Left lobe of liver (tissue), 2 donors: Measurements from ENCODE around the gene WWP2. TPM values are rescaled to one million over a fixed set of nuclear protein-coding genes. Genes with fewer than 3 reads are reported as not detected.
A peak's percentile ranks its signal among the peaks of the same experiment; 100 is the strongest.

Experiments used
- ATAC-seq: fragments of 200-7000 bp; cut with Tn5 transposase; one replicate; pipeline ENCODE4 v1.9.1; 2020; ENCODE audit warnings: mild to moderate bottlenecking, moderate library complexity
- DNase-seq: peaks from one replicate; pipeline ENCODE4 v3.0.0-alpha.2; 2020; ENCODE audit warnings: low spot score
- total RNA-seq: library from RNA; stranded (reverse); gene quantifications from one replicate; pipeline ENCODE4 v1.2.1, GENCODE V29; 2021
- donor health status: DM: no; HTN: no; CAD: no; lungs with moderate emphysema.
- donor health status: DM: no; HTN: yes; CAD: no.

The WWP2 gene
- total RNA-seq, 1 donor from 2014 or later = 24.5 TPM

DNA sequence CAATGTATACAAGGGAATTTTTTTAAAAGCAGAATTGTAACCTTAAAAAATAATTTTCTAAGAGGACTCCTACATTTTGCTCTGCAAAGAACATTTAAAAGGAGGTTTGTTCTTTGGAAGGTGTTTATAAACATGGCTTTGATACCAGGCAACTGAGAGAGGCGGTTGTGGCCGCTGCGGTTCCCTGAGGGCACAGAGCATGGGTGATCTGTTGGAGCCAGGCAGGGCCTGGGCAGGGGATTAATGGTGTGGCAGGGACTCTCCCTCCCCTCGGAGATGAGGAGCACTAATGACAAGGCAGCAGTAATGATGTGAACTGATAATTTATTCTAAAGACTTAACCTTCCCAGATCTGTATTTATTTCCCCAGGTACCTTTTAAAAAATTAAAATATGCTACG lies 65.4 kb downstream of the WWP2 start:
- ATAC-seq = no peak
- DNase-seq = no peak

DNA sequence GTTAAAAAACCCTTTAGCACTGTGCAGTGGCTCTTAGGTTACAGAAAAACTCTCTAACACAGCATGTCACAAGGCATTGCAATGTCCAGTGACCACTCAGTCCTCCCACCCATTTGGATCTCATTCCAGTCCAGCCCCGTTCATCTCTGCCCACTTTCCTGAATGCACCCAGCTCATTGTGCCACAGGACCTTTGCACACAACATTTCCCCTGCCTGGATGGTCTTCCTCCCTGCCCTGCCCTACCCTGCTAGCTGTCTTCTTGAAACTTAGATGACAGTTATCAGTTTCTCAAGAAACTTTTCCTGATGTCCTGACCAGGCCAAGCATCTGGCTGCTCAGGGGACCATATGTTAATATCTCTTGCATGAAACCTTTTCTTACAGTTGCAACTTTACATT lies 67.2 kb downstream of the WWP2 start:
- ATAC-seq (no peak), DNase-seq (no peak)

DNA sequence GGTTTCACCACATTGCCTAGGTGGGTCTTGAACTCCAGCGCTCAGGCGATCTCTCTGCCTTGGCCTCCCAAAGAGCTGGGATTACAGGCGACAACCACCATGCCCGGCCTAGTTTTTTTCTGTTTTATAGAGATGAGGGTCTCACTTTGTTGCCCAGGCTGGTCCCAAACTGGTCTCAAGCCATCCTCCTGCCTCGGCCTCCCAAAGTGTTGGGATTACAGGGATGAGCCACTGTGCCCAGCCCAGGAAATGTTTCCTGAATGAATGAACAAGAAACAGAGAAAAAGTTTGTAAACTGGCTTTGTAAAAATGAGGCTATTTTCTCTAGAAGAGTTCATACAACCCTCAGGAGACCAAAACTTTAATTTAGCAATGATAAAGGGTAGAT lies 68.0 kb downstream of the WWP2 start:
- ATAC-seq (no peak), DNase-seq (no peak)

DNA sequence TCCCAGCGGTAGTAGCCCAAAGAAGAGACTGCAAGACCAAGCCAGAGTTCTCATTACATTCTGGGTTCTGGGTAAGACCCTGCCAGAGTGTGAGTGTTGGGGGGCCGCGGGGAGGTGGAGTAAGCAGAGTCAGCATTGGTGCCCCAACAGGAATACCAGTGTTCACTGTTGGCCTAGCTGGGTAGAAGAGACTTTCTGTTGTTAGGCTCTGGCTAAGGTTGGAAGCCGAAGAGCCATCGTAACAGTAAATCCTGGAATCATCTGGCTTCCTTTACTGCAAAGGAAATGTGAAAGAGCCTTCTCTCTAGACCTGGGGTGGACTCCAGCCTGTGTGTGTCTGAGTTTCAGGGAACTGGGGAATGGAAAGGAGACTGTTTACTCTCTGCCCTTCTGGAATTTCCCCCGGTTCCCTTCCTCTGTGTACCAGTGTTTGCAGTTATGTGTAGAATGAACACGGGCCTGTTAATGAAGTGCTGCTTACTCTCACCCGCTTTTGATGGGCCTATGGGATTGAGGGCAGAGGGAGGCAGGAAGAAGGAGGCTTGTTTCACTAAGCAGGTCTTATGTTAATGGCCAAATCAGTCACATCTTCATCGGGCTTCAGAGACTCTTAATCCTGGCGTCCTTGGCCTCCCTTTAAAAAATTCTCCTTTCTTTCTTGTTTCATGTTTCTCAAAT lies 68.5 kb downstream of the WWP2 start:
- ATAC-seq = no peak
- DNase-seq = no peak

DNA sequence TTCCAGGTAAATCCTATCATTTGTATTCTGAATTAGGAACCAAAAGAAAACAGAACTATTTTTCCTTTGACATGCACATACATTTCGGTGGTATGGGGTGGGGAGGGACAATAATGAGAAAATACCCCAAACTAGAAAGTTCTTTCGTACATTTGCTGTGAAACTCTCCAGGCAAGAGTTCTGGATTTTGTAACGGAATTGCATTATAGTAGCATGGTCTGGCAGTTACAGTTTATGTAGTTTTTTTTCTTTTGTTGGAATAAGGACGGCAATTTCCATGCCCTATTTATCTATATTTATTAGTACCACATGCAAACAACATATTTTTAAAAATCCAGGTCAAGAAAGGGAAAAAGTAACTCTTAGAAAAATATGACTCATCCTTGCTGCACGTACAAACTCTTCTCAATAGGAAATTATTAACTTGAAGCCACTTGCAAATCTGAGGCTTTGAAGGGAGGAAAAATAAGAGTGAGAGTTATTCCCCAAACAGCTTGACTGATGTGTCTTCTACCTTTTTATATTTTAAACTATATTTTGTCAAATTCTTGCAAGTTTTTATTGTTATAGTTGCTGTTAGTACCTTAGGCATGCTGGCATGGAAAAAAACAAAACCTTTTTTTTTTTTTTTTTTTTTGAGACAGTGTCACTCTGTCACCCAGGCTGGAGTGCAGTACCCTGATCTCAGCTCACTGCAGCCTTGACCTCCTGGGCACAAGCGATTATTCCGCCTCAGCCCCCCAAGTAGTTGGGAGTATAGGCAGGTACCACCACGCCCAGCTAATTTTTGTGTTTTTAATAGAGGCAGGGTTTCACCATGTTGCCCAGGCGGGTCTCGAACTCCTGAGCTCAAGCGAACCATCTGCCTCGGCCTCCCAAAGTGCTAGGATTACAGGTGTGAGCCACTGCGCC lies 69.3 kb downstream of the WWP2 start:
- DNase-seq = no peak

DNA sequence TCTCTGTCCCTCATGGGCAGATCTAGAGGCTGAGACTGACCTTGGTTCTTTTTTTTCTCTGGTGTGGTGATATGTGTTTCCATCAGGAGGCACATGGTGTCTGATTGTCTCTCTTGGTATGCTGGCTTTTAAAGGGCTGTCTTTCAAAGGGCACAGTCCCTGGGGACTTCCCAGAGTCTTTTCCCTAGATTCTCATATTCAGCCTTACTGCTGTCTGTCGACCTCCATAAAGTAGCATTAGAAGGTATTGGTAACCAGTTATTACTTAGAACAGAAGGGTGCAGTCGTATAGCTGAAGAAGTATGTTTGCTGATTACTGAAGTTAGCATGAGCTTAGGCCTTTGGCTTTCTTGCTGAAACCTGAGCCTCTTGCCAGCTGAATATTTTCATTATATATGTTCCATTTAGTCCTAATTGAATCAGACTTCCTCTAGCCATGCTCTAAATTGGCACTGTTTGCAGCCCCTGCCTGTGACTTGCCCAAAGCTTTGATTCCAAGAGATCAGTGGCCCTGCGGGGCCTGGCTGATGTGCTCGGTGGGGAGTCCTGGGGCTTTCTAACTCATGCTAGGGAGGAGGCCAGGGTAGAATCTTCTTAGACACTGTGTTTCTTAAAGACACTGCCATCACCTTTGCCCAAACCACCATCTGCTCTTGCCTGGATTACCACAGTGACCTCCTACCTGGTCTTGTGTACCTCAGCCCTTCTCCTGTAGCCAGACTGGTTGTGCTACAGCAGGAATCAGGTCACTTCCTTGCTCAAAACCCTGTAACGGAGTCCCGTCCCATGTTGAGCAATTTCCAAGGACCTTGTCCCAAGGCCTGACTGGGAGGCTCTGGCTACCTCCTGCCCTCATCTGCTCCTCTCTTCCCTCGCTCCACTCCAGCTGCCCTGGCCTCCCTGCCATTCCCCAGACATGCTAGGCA lies 71.5 kb downstream of the WWP2 start:
- ATAC-seq = peak; percentile 92

More for the DNA sequence above, 69.3 kb downstream of the WWP2 start:
- no peak for ATAC-seq

DNA sequence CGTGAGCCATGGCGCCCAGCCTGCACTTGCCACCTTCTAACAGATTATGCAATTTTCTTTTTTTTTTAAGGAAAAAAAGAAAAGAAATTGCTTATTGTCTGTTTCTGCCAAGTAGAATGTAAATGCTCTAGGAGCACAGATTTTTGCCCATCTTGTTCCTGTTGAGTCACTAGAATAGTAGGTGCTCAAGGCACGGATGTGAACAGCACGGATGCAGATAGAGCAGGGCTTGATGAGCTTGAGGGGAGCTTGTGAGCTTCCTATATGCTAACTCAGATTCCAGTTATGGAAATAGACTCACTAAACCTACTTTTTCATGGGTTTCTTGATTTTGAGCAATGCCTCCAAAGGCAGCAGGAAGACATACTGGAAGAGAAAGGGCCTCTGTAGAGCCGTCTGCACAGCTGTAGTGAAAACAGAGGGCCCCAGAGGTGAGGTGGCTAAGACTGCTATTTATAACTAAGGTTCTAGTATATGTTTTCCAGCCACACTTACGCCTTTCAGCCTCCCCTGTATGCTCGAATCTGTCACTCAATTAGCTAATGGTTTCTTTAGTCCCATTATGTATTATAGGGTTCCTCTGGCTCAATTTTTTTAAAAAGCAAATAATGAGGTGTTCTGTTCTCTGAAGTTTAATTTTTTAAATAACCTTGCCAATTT lies 72.8 kb downstream of the WWP2 start:
- ATAC-seq = no peak
- DNase-seq = no peak

More for the DNA sequence above, 71.5 kb downstream of the WWP2 start:
- DNase-seq = peak; percentile 63

DNA sequence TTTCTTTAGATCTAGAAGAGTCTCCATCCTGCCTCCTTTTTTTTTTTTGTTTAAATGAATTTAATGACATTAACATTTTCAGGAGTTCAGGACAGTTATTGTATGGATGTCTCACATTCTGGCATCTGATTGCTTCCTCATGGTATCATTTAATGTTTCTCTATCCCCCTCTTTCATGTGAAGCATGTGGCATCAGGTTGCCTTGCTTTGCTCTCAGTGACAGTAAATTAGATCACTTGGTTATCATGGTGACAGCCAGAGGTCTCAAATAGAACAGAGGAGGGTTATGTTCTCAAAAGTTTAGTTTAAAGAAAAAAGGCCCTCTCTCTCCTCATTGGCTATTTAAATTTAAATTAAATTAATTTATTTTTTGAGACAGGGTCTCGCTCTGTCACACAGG lies 74.1 kb downstream of the WWP2 start:
- ATAC-seq = no peak
- DNase-seq = no peak

DNA sequence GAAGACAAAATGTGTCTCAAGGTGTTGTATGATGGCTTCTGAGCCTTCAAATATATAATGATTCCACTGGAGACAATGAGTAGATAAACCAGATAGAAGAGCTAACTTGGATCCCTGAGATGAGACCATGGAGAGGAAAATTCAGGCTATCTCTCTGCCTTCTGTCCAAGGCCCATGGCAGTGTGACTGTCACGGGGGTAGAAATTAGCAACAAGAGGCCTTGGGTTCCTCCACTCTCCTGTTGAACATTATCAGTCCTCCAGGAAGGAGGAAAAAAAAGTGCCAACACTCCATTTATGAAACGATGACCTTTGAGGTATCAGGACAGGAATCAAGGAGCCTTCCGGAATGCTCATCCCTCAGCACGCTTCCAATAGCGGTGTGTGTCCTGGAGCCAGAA lies 75.2 kb downstream of the WWP2 start:
- DNase-seq (no peak), ATAC-seq (no peak)

DNA sequence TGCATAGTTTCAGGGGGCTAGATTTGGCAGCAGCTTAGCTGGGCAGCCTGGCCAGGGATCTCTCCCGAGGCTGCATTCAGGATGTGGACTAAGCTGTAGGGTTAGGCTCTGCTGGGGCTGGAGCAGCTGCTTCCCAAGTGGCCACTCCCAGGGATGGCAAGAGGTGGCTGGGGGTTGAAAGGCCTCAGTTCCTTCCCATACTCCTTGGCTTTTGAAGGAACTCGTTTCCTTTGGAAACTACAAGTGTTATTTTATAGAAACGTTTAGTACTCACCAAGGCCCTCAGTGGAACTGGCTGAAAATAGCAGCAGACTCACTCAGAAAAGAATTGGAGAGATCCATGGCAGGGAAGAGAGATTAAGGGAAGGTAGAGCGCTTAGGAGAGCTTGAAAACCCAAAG lies 76.4 kb downstream of the WWP2 start:
- no peak for ATAC-seq
- DNase-seq = no peak

DNA sequence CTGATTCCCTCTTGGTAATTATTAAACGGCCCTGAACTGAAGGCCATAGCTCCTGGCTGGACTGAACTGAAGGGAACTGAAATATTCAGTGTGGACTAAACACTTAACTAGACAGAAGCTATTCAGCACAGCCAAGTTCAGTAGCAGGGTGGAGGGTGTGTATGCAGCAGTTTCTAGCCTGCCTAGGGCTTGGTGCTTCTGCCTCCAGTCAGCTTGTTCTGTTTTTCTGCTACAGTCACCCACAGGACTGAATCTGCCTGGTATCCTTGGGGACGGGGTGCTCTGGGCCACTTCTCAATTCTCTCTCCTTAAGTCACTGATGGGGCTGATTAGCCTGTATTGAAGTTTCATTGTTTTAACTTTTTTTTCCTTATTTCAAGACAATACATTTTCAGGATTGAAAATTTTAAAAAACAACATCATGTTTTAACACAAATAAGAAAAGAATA lies 77.1 kb downstream of the WWP2 start:
- no peak for DNase-seq
- ATAC-seq = peak; percentile 79

DNA sequence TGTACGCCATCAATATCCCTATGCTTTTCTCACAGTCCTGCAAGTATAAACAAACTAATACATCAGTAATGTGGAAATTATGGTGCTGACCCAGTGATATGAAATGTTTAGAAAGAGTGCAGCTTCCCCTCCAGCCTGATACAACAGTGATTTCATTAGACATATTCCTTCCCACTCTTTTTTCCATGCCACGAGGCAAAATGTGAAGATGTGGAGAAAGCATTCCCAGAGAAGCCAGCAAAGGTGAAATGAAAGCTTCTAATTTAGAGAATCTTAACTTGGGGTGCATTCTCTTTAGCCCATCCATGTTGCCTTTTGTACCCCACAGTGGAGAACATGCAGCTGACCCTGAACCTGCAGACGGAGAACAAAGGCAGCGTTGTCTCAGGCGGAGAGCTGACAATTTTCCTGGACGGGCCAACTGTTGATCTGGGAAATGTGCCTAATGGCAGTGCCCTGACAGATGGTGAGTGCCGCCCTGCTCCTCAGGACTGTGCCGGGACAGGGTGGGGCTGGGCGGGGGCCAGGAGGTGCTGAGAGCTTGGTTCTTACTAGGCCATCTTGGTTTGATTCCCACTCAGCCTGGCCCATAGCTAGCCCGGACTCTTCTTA lies 77.8 kb downstream of the WWP2 start:
- ATAC-seq (peak; percentile 68), DNase-seq (no peak)

DNA sequence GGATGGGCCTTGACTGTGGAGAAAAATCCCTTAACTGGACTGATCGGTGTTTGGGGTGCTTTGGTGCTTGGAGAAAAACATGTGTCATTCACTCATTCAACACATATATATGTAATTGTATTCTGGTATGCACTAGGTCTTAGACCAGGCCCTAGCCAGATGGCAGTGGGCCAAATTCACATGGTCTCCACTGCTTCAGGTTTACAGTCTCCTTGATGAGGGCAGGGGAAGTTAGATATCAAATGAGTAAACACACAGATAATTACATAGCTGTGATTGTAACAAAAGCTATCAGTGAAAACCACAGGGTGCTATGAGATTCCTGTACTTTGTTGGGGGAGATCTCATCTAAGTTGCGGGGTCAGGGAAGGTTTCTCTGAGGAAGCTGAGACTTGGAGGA lies 78.8 kb downstream of the WWP2 start:
- ATAC-seq (no peak), DNase-seq (no peak)

DNA sequence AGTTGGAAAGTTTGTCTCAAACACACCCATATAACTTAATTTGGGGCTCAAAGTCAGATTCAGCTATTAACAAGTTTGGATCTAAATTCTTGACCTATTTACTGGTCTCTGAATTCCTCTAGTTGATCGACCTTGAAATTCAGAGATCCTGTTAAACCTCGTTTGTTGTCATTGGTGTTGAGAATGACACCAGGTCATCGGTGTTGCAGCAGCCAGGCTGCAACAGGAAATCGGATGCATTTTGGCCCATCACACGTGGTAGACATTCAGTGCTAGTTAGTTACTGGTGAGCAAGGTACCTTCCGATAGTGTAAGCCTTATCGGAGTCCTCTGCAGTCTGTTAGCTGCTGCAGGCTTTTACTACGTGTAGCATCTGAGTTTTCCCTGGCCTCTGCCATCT lies 82.3 kb downstream of the WWP2 start:
- no peak for ATAC-seq
- no peak for DNase-seq

DNA sequence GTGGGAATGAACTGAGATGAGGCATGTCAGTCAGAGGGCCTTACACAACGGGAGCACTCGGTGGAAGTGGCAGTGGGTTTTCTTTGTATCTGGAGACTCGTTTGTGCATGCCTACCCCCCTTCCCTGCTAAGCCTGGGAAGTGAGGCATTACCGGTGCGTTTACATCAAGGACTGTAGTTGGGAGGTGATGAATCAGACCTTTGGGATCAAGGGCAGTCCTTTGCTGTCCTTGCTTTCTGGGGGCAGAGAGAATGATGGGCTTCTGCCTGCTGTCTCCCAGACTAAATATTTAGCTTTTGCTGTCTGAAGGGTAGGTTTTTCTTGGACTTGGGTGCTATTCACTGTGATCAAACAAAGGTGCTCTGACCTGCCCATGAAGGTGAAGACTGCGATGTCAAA lies 83.0 kb downstream of the WWP2 start:
- DNase-seq = no peak
- ATAC-seq = no peak

DNA sequence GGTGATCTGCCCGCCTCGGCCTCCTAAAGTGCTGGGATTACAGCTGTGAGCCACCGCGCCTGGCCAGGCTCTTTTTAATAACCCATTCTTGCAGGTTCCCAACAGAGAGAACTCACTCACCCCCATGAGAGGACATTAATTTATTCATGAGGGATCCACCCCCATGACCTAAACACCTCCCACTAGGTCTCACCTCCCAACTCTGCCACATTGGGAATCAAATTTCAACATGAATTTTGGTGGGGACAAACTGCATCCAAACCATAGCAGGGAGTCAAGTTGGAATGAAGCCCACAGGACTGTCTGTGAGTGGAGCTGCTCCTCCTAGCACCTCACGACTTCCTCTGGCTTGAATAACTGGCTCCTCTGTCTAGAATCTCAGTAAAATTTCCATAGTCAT lies 85.5 kb downstream of the WWP2 start:
- no peak for DNase-seq
- no peak for ATAC-seq

DNA sequence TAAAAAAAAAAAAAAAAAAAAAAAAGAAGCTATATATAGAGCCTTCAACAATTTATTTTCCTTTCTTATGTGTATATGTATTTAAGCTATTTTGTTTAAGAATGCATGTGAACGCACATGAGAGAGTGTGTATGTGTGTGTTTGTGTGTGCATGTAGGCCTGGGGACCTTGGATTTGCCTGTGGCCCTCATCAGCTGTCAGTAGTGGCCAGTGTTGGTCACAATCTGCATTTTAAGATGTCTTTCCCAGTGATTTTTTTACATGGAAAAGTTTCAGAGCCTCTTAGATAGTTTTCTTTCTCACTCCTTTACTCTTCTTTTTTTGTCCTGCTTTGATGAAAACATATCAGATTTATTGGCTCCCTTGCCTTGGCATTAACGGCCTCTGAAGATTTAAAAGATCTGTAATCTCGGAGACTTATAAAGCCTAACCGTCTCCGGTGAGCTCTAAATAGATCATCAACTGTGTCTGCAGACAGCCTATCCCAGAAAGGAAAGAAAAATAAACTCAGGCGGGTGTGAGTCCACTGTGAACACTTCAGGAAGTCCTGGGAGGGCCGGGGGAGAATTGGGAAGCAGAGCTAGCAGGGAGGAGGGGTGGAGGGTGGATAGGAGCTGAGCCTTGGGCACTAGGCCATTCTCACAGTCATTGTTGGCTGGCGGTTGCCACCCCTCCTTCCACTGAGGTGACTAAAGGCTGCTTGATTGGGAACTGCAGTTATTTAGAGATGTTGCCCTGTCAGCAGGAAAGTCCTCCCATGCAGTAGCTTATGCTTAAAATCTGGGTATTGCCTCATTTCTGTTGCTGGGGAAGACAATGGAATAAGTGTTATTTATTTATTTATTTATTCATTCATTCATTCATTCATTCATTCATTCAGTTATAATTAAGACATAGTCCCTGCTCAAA lies 86.8 kb downstream of the WWP2 start:
- ATAC-seq = peak; percentile 83
- DNase-seq = peak; percentile 52

DNA sequence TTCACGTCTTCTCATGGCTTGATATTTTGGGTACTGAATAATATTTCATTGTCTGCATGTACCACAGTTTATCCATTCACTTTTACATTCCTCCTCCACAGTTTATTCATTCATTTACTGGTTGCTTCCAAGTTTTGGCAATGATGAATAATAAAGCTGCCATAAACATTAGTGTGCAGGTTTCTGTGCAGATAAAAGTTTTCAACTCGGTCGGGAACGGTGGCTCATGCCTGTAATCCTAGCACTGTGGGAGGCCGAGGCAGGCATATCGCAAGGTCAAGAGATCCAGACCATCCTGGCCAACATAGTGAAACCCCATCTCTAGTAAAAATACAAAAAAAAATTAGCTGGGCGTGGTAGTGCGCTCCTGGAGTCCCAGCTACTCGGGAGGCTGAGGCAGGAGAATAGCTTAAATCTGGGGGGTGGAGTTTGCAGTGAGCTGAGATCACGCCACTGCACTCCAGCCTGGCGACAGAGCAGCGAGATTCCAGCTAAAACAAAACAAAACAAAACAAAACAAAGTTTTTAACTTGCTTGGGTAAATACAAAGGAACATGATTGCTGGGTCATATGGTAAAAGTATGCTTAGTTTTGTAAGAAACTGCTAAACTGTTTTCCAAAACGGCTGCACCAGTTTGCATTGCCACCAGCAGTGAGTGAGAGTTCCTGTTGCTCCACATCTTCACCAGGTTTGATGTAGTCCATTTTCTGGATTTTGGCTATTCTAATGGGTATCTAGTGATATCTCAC lies 89.5 kb downstream of the WWP2 start:
- ATAC-seq (no peak), DNase-seq (no peak)
